HAP-1 (cell line): Measurements from ENCODE around the gene GPC5.

Source experiments
- DNase-seq, 2 experiments: peaks; one replicate each; pipeline ENCODE4 v3.0.0-alpha.2; 2016 to 2020; ENCODE audit warnings: low spot score in 2 of 2
- H3K27me3 ChIP-seq: fragments of 250-450 bp; sonication (Bioruptor Pico); 2 replicates; pipeline ENCODE4 v1.5.1; 2020; ENCODE audit warnings: low read depth, mild to moderate bottlenecking, moderate library complexity
- H3K36me3 ChIP-seq: fragments of 250-450 bp; sonication (Bioruptor Pico); replicated peaks from 2 replicates; pipeline ENCODE4 v1.5.1; 2020; ENCODE audit warnings: mild to moderate bottlenecking
- H3K4me1 ChIP-seq: fragments of 250-450 bp; sonication (Bioruptor Pico); 2 replicates; pipeline ENCODE4 v1.5.1; 2020; ENCODE audit warnings: mild to moderate bottlenecking
- H3K4me3 ChIP-seq: fragments of 250-450 bp; sonication (Bioruptor Pico); 2 replicates; pipeline ENCODE4 v1.5.1; 2020; ENCODE audit warnings: mild to moderate bottlenecking, moderate library complexity
- H3K9me3 ChIP-seq: fragments of 250-450 bp; sonication (Bioruptor Pico); 2 replicates; pipeline ENCODE4 v1.5.1; 2020; ENCODE audit warnings: mild to moderate bottlenecking, moderate library complexity
- in situ Hi-C: fragments of 300-500 bp; cut with MboI; formaldehyde crosslinking; loops from 3 replicates; pipeline ENCODE4 v1.14.3; 2020; ENCODE audit warnings: low sequenced_read_pairs, inconsistent platforms, mixed read lengths

GPC5 gene

GRCh38 chr13:91553584-91553983 is 155.2 kb downstream of the GPC5 start:
- DNase-seq: no peak
- in situ Hi-C loops: no loop called here
- no peak overlapping the region for H3K4me3 ChIP-seq
- H3K27me3 ChIP-seq: no peaks in the 10 kb centered on the region
- no peaks in the 10 kb centered on the region for H3K4me1 ChIP-seq
- H3K9me3 ChIP-seq: no peaks in the 10 kb centered on the region
- H3K36me3 ChIP-seq: no peaks in the 10 kb centered on the region

- in situ Hi-C loops: no loop called here
- no peaks in the 10 kb centered on the region for H3K27me3 ChIP-seq
- no peak overlapping the region for H3K4me3 ChIP-seq
- H3K9me3 ChIP-seq: no peaks in the 10 kb centered on the region
- H3K36me3 ChIP-seq: no peaks in the 10 kb centered on the region
- DNase-seq: no peak
- no peaks in the 10 kb centered on the region for H3K4me1 ChIP-seq
These were observed 155.7 kb downstream of the GPC5 start for GRCh38 chr13:91554101-91554500.

GRCh38 chr13:91557328-91558090 is 159.1 kb downstream of the GPC5 start:
- no peak for DNase-seq
- Histone ChIP-seq H3K4me3 (no peak overlapping the region), H3K9me3 (no peaks in the 10 kb centered on the region), H3K4me1 (no peaks in the 10 kb centered on the region), H3K36me3 (no peaks in the 10 kb centered on the region), H3K27me3 (no peaks in the 10 kb centered on the region)
- in situ Hi-C loops: no loop called here

- no peak overlapping the region for H3K4me3 ChIP-seq
- in situ Hi-C loops: no loop called here
- H3K4me1 ChIP-seq: no peaks in the 10 kb centered on the region
- no peaks in the 10 kb centered on the region for H3K27me3 ChIP-seq
- no peaks in the 10 kb centered on the region for H3K36me3 ChIP-seq
- no peaks in the 10 kb centered on the region for H3K9me3 ChIP-seq
- DNase-seq: no peak
These were observed 165.4 kb downstream of the GPC5 start for GRCh38 chr13:91563799-91564198.

- Histone ChIP-seq H3K4me3 (no peak overlapping the region), H3K4me1 (no peaks in the 10 kb centered on the region), H3K27me3 (no peaks in the 10 kb centered on the region), H3K36me3 (no peaks in the 10 kb centered on the region), H3K9me3 (no peaks in the 10 kb centered on the region)
- in situ Hi-C loops: no loop called here
- no peak for DNase-seq
These were observed 166.0 kb downstream of the GPC5 start for GRCh38 chr13:91564396-91564795.

GRCh38 chr13:91565296-91565695 is 166.9 kb downstream of the GPC5 start:
- no peak for DNase-seq
- Histone ChIP-seq H3K9me3 (no peaks in the 10 kb centered on the region), H3K27me3 (no peaks in the 10 kb centered on the region), H3K4me1 (no peaks in the 10 kb centered on the region), H3K36me3 (no peaks in the 10 kb centered on the region), H3K4me3 (no peak overlapping the region)
- in situ Hi-C loops: no loop called here

- DNase-seq: no peak
- H3K4me3 ChIP-seq: no peak overlapping the region
- H3K27me3 ChIP-seq: no peaks in the 10 kb centered on the region
- H3K36me3 ChIP-seq: no peaks in the 10 kb centered on the region
- in situ Hi-C loops: no loop called here
- no peaks in the 10 kb centered on the region for H3K4me1 ChIP-seq
- H3K9me3 ChIP-seq: no peaks in the 10 kb centered on the region
These were observed 169.2 kb downstream of the GPC5 start for GRCh38 chr13:91567485-91568207.

GRCh38 chr13:91571681-91572080 is 173.3 kb downstream of the GPC5 start:
- H3K4me1 ChIP-seq: no peaks in the 10 kb centered on the region
- no peak for DNase-seq
- in situ Hi-C loops: no loop called here

GRCh38 chr13:91572439-91572838 is 174.0 kb downstream of the GPC5 start:
- Histone ChIP-seq H3K4me1 (no peaks in the 10 kb centered on the region), H3K27me3 (no peaks in the 10 kb centered on the region), H3K36me3 (no peaks in the 10 kb centered on the region), H3K4me3 (no peak overlapping the region), H3K9me3 (no peaks in the 10 kb centered on the region)
- no peak for DNase-seq
- in situ Hi-C loops: no loop called here

More at GRCh38 chr13:91571681-91572080, 173.3 kb downstream of the GPC5 start:
- Histone ChIP-seq H3K4me3 (no peak overlapping the region), H3K27me3 (no peaks in the 10 kb centered on the region), H3K36me3 (no peaks in the 10 kb centered on the region), H3K9me3 (no peaks in the 10 kb centered on the region)

GRCh38 chr13:91572944-91573598 is 174.7 kb downstream of the GPC5 start:
- Histone ChIP-seq H3K27me3 (no peaks in the 10 kb centered on the region), H3K9me3 (no peaks in the 10 kb centered on the region), H3K4me1 (no peaks in the 10 kb centered on the region), H3K36me3 (no peaks in the 10 kb centered on the region), H3K4me3 (no peak overlapping the region)
- in situ Hi-C loops: no loop called here
- no peak for DNase-seq

- Histone ChIP-seq H3K9me3 (no peaks in the 10 kb centered on the region), H3K4me3 (no peak overlapping the region), H3K27me3 (no peaks in the 10 kb centered on the region), H3K36me3 (no peaks in the 10 kb centered on the region), H3K4me1 (no peaks in the 10 kb centered on the region)
- in situ Hi-C loops: no loop called here
- DNase-seq: no peak
These were observed 176.3 kb downstream of the GPC5 start for GRCh38 chr13:91574766-91575165.

GRCh38 chr13:91576590-91576989 is 178.2 kb downstream of the GPC5 start:
- in situ Hi-C loops: no loop called here
- H3K4me1 ChIP-seq: no peaks in the 10 kb centered on the region
- DNase-seq: peak; percentile 4 to 36
- no peaks in the 10 kb centered on the region for H3K9me3 ChIP-seq
- no peak overlapping the region for H3K4me3 ChIP-seq
- H3K27me3 ChIP-seq: no peaks in the 10 kb centered on the region
- H3K36me3 ChIP-seq: no peaks in the 10 kb centered on the region

GRCh38 chr13:91579320-91579719 is 180.9 kb downstream of the GPC5 start:
- Histone ChIP-seq H3K36me3 (no peaks in the 10 kb centered on the region), H3K4me3 (no peak overlapping the region), H3K27me3 (no peaks in the 10 kb centered on the region), H3K4me1 (no peaks in the 10 kb centered on the region), H3K9me3 (no peaks in the 10 kb centered on the region)
- no peak for DNase-seq
- in situ Hi-C loops: no loop called here

GRCh38 chr13:91580749-91581148 is 182.3 kb downstream of the GPC5 start:
- H3K27me3 ChIP-seq: no peaks in the 10 kb centered on the region
- H3K36me3 ChIP-seq: no peaks in the 10 kb centered on the region
- in situ Hi-C loops: no loop called here
- H3K4me1 ChIP-seq: no peaks in the 10 kb centered on the region
- DNase-seq: no peak
- H3K4me3 ChIP-seq: no peak overlapping the region
- H3K9me3 ChIP-seq: no peaks in the 10 kb centered on the region
